Measurements from ENCODE around the gene FMR1NB.

DNA sequence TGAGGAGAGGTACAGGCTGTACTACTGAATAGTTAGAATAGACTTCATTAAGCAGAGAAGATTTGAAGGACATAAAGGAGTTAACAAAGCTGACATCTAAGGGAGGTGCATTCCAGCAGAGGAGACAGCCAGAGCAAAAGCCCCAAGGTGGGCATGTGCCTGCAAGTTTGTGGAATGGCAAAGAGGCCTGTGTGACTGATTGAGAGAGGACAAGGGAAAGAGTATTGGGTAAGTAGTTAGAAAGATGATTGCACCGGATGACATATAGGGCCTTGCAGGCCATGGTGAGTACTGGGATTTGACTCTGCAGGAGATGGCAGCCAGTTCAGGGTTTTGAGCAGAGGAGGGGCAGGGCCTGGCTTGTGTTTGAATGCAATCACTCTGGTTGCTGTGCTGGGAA, 55.9 kb downstream of the FMR1NB start:
- TF ChIP-seq, protein P1, sequence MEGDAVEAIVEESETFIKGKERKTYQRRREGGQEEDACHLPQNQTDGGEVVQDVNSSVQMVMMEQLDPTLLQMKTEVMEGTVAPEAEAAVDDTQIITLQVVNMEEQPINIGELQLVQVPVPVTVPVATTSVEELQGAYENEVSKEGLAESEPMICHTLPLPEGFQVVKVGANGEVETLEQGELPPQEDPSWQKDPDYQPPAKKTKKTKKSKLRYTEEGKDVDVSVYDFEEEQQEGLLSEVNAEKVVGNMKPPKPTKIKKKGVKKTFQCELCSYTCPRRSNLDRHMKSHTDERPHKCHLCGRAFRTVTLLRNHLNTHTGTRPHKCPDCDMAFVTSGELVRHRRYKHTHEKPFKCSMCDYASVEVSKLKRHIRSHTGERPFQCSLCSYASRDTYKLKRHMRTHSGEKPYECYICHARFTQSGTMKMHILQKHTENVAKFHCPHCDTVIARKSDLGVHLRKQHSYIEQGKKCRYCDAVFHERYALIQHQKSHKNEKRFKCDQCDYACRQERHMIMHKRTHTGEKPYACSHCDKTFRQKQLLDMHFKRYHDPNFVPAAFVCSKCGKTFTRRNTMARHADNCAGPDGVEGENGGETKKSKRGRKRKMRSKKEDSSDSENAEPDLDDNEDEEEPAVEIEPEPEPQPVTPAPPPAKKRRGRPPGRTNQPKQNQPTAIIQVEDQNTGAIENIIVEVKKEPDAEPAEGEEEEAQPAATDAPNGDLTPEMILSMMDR (IDR thresholded peaks at IDR 0.05; ENCODE audit: poor library complexity), result no peak
- TF ChIP-seq EZH2 (IDR thresholded peaks at IDR 0.05; ENCODE audit: borderline replicate concordance) (no peak), EZH2phosphoT487 (IDR thresholded peaks at IDR 0.05; ENCODE audit: low read depth, severe bottlenecking, unreplicated experiment) (no peak)

Data from hepatocyte (in vitro differentiated cells).